ENCODE data around the gene HNRNPU. TPM values are rescaled to one million over a fixed set of nuclear protein-coding genes. Genes with fewer than 3 reads are reported as not detected.

HNRNPU gene
- total and polyA plus RNA-seq, 2 of the 13 experiments (the other 11 are each of a cell fraction or from before 2014, with no cell fraction given) = 101 to 508 TPM

DNA sequence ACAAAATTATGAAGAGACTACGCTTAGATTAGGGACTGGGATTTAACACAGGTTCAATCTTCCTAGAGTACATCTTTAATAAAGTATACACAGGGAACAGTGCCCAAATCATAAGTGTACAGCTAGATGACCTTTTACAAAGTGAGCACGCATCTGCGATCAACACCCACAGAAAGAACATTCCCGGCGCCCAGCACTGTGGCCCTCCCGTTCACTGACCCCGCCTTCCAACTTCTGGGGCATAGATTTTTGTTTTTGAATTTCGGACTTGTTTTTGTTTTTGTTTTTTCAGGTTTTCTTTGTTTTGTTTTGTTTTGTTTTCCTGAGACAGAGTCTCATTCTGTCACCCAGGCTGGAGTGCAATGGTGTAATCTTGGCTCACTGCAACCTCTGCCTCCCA, 59.5 kb downstream of the HNRNPU start:
- ChIA-PET CTCF (ENCODE audit: low intra/inter-chr PET ratio, low total read pairs) (no interaction called here), POLR2A (no interaction called here)
- 77% methylated on average over 8 of the region's 8 CpGs for WGBS (ENCODE audit: low lambda C conversion rate)
- no peak for DNase-seq (ENCODE audit: low spot score)
- Histone ChIP-seq H3K9ac (ENCODE audit: insufficient read depth, low read depth, low read length) (no peak overlapping the region), H3K9me3 (ENCODE audit: low read length) (no peaks in the 10 kb centered on the region), H4K20me1 (ENCODE audit: insufficient read depth, low read length) (no peaks in the 10 kb centered on the region), H3K79me2 (ENCODE audit: insufficient read depth, low read length) (no peaks in the 10 kb centered on the region), H3K27me3 (ENCODE audit: control insufficient read depth in 1 of 2, insufficient read depth in 2 of 2, low read length in 2 of 2) (no peaks in the 10 kb centered on the region), H3K4me3 (replicated peaks in 1 of 3; ENCODE audit: insufficient read depth in 1 of 3, low read depth in 2 of 3, low read length in 3 of 3) (no peak overlapping the region), H2AFZ (ENCODE audit: low read length) (no peak overlapping the region), H3K4me2 (ENCODE audit: low read depth, low read length) (no peak overlapping the region), H3K27ac (ENCODE audit: extremely low read length, insufficient read depth, low read length) (no peak overlapping the region), H3K4me1 (ENCODE audit: insufficient read depth, low read length) (peaks cover 23% of the 10 kb centered on the region), H3K36me3 (replicated peaks in 1 of 2; ENCODE audit: control insufficient read depth in 1 of 2, insufficient read depth in 2 of 2, low read length in 2 of 2) (no peaks in the 10 kb centered on the region)
- ATAC-seq = no peak
- intact Hi-C loops (cut with micrococcal nuclease; ENCODE audit: unreplicated experiment) = no loop called here
- BruUV-seq (replicated peaks) = no TSS peak
- no peak for FAIRE-seq
- TF ChIP-seq HBP1 (CRISPR knock-in tag; IDR thresholded peaks at IDR 0.05; ENCODE audit: low read depth) (no peak), DNMT1 (CRISPR knock-in tag; IDR thresholded peaks at IDR 0.05) (no peak), ARHGAP35 (CRISPR knock-in tag; IDR thresholded peaks at IDR 0.05; ENCODE audit: borderline replicate concordance) (no peak), ZBTB3 (CRISPR knock-in tag; IDR thresholded peaks at IDR 0.05; ENCODE audit: borderline replicate concordance, low read depth) (no peak), STAG1 (CRISPR knock-in tag; IDR thresholded peaks at IDR 0.05) (no peak), ZBTB7A (CRISPR knock-in tag; IDR thresholded peaks at IDR 0.05) (no peak), FOXJ3 (CRISPR knock-in tag; IDR thresholded peaks at IDR 0.05; ENCODE audit: borderline replicate concordance) (no peak), SP5 (CRISPR knock-in tag; IDR thresholded peaks at IDR 0.05; ENCODE audit: borderline replicate concordance, low read depth) (no peak), ZNF652 (CRISPR knock-in tag; IDR thresholded peaks at IDR 0.05; ENCODE audit: borderline replicate concordance, low read depth) (no peak), ZNF614 (CRISPR knock-in tag; IDR thresholded peaks at IDR 0.05; ENCODE audit: borderline replicate concordance) (no peak), TOE1 (CRISPR knock-in tag; IDR thresholded peaks at IDR 0.05) (no peak)
- TF ChIP-seq, protein P1, sequence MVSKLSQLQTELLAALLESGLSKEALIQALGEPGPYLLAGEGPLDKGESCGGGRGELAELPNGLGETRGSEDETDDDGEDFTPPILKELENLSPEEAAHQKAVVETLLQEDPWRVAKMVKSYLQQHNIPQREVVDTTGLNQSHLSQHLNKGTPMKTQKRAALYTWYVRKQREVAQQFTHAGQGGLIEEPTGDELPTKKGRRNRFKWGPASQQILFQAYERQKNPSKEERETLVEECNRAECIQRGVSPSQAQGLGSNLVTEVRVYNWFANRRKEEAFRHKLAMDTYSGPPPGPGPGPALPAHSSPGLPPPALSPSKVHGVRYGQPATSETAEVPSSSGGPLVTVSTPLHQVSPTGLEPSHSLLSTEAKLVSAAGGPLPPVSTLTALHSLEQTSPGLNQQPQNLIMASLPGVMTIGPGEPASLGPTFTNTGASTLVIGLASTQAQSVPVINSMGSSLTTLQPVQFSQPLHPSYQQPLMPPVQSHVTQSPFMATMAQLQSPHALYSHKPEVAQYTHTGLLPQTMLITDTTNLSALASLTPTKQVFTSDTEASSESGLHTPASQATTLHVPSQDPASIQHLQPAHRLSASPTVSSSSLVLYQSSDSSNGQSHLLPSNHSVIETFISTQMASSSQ (IDR thresholded peaks at IDR 0.05; ENCODE audit: low read depth) = no peak
- TF ChIP-seq, protein P1 (CRISPR knock-in tag; IDR thresholded peaks at IDR 0.05; ENCODE audit: borderline replicate concordance) = no peak
- in situ Hi-C loops (cut with HindIII; ENCODE audit: extremely low pct_ligation_motif_present, low pct_unique_long_range_greater_than_20kb) = no loop called here

Data from HepG2 (cell line).